OCI-LY1 (cell line): ENCODE measurements around the gene MVB12B.

Experiments
- H2AFZ ChIP-seq: fragments of 200-600 bp; sonication (generic), shearing (Covaris generic); 2 replicates; pipeline ENCODE4 v1.6.0; 2014; ENCODE audit warnings: antibody characterized with exemption, mild to moderate bottlenecking, low read length
- H3F3A ChIP-seq: fragments of 200-600 bp; sonication (generic), shearing (Covaris generic); 2 replicates; pipeline ENCODE4 v1.6.0; 2014; ENCODE audit warnings: mild to moderate bottlenecking, antibody characterized with exemption, low read length, moderate library complexity; ENCODE audit not compliant: insufficient read depth
- H3K27ac ChIP-seq: fragments of 200-600 bp; sonication (generic); 2 replicates; pipeline ENCODE4 v1.5.1; 2014; ENCODE audit warnings: low read length, mixed run types, mild to moderate bottlenecking, low read depth; ENCODE audit not compliant: poor library complexity, severe bottlenecking
- H3K27me3 ChIP-seq: fragments of 200-600 bp; sonication (generic); 2 replicates; pipeline ENCODE4 v1.6.0; 2014; ENCODE audit warnings: antibody characterized with exemption, mild to moderate bottlenecking, low read length, moderate library complexity; ENCODE audit not compliant: insufficient read depth
- H3K36me3 ChIP-seq: fragments of 200-600 bp; sonication (generic); 2 replicates; pipeline ENCODE4 v1.6.1; 2014; ENCODE audit warnings: mild to moderate bottlenecking, antibody characterized with exemption, low read length, moderate library complexity, mixed read lengths; ENCODE audit not compliant: insufficient read depth
- H3K4me1 ChIP-seq: fragments of 200-600 bp; sonication (generic); 2 replicates; pipeline ENCODE4 v1.5.1; 2014; ENCODE audit warnings: mild to moderate bottlenecking, low read length, moderate library complexity; ENCODE audit not compliant: insufficient read depth, severe bottlenecking
- H3K4me2 ChIP-seq: fragments of 200-600 bp; sonication (generic), shearing (Covaris generic); 2 replicates; pipeline ENCODE4 v1.6.1; 2014; ENCODE audit warnings: low read length
- H3K4me3 ChIP-seq: fragments of 200-600 bp; sonication (generic); 2 replicates; pipeline ENCODE4 v1.5.1; 2014; ENCODE audit warnings: low read length, low read depth, mild to moderate bottlenecking, mixed read lengths; ENCODE audit not compliant: poor library complexity, severe bottlenecking
- H3K79me2 ChIP-seq: fragments of 200-600 bp; shearing (Covaris generic); 2 replicates; pipeline ENCODE4 v1.6.1; 2016; ENCODE audit warnings: mixed run types, low read length, mixed read lengths; ENCODE audit not compliant: insufficient read depth
- H3K9ac ChIP-seq: fragments of 200-600 bp; sonication (generic), shearing (Covaris generic); 2 replicates; pipeline ENCODE4 v1.6.1; 2014; ENCODE audit warnings: mild to moderate bottlenecking, low read length, mixed read lengths
- H3K9me2 ChIP-seq: fragments of 200-600 bp; sonication (generic), shearing (Covaris generic); 2 replicates; pipeline ENCODE4 v1.6.1; 2014; ENCODE audit warnings: low read depth, mild to moderate bottlenecking, low read length, mixed read lengths
- H3K9me3 ChIP-seq: fragments of 200-600 bp; shearing (Covaris generic); 2 replicates; pipeline ENCODE4 v1.6.1; 2014; ENCODE audit warnings: low read length, mixed read lengths
- H4K20me1 ChIP-seq: fragments of 200-600 bp; sonication (generic), shearing (Covaris generic); 2 replicates; pipeline ENCODE4 v1.6.0; 2016; ENCODE audit warnings: mild to moderate bottlenecking, low read length; ENCODE audit not compliant: insufficient read depth
- EZH2 ChIP-seq: fragments of 200-600 bp; sonication (generic), shearing (Covaris generic); IDR thresholded peaks from 2 replicates; pipeline ENCODE4 v1.8.0; 2017; ENCODE audit warnings: borderline replicate concordance, mixed run types, mild to moderate bottlenecking, antibody characterized with exemption, low read length, moderate library complexity, mixed read lengths
- TF ChIP-seq, protein P1 (sequence below): fragments of 200-600 bp; sonication (generic), shearing (Covaris generic); IDR thresholded peaks from 2 replicates; pipeline ENCODE4 v1.5.1; 2017; ENCODE audit warnings: mild to moderate bottlenecking, antibody characterized with exemption, low read length, moderate library complexity, mixed read lengths

MVB12B gene

DNA sequence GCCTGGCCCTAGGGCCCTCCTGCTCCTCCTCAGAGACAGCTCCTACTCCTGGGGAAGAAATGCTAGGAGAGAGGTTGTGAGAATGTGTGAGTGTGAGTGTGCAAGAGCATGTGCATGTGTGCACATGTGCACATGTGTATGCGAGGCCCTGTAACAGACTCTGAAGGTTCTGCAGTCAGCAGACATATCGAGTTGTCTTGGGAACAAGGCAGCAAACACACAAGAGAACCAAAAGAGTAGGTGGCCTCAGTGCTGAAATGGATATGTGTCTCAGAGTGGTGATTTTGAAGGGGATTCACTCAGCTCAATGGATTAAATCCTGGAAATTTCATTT is 50.5 kb downstream of the MVB12B start:
- Histone ChIP-seq H3K9ac (no peak overlapping the region), H3F3A (no peaks in the 10 kb centered on the region), H3K9me3 (no peaks in the 10 kb centered on the region), H2AFZ (no peak overlapping the region), H3K36me3 (no peaks in the 10 kb centered on the region), H3K4me3 (no peak overlapping the region), H4K20me1 (no peaks in the 10 kb centered on the region), H3K79me2 (no peaks in the 10 kb centered on the region), H3K27ac (no peak overlapping the region), H3K27me3 (no peaks in the 10 kb centered on the region), H3K9me2 (no peaks in the 10 kb centered on the region), H3K4me2 (no peak overlapping the region), H3K4me1 (no peaks in the 10 kb centered on the region)
- no peak for TF ChIP-seq EZH2
- TF ChIP-seq, protein P1, sequence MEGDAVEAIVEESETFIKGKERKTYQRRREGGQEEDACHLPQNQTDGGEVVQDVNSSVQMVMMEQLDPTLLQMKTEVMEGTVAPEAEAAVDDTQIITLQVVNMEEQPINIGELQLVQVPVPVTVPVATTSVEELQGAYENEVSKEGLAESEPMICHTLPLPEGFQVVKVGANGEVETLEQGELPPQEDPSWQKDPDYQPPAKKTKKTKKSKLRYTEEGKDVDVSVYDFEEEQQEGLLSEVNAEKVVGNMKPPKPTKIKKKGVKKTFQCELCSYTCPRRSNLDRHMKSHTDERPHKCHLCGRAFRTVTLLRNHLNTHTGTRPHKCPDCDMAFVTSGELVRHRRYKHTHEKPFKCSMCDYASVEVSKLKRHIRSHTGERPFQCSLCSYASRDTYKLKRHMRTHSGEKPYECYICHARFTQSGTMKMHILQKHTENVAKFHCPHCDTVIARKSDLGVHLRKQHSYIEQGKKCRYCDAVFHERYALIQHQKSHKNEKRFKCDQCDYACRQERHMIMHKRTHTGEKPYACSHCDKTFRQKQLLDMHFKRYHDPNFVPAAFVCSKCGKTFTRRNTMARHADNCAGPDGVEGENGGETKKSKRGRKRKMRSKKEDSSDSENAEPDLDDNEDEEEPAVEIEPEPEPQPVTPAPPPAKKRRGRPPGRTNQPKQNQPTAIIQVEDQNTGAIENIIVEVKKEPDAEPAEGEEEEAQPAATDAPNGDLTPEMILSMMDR, result no peak

GRCh38 chr9:126377536-126377935 is 50.9 kb downstream of the MVB12B start:
- H2AFZ ChIP-seq, result no peak overlapping the region
- no peaks in the 10 kb centered on the region for H3K9me2 ChIP-seq
- no peaks in the 10 kb centered on the region for H3K9me3 ChIP-seq
- H3K27me3 ChIP-seq, result no peaks in the 10 kb centered on the region
- no peaks in the 10 kb centered on the region for H3F3A ChIP-seq
- H3K27ac ChIP-seq, result no peak overlapping the region
- no peaks in the 10 kb centered on the region for H3K36me3 ChIP-seq
- H3K4me2 ChIP-seq, result no peak overlapping the region
- no peaks in the 10 kb centered on the region for H3K79me2 ChIP-seq
- no peaks in the 10 kb centered on the region for H4K20me1 ChIP-seq
- no peak overlapping the region for H3K9ac ChIP-seq
- no peak overlapping the region for H3K4me3 ChIP-seq
- no peaks in the 10 kb centered on the region for H3K4me1 ChIP-seq
- TF ChIP-seq EZH2, result no peak
- TF ChIP-seq, protein P1, result no peak

- Histone ChIP-seq H3K9me3 (no peaks in the 10 kb centered on the region), H3K9me2 (no peaks in the 10 kb centered on the region), H3K4me2 (no peak overlapping the region), H3F3A (no peaks in the 10 kb centered on the region), H2AFZ (no peak overlapping the region), H3K36me3 (no peaks in the 10 kb centered on the region), H3K4me3 (no peak overlapping the region), H4K20me1 (no peaks in the 10 kb centered on the region), H3K4me1 (no peaks in the 10 kb centered on the region), H3K27ac (no peak overlapping the region), H3K27me3 (no peaks in the 10 kb centered on the region), H3K79me2 (no peaks in the 10 kb centered on the region), H3K9ac (no peak overlapping the region)
- no peak for TF ChIP-seq EZH2
- TF ChIP-seq, protein P1, result no peak
Observed at GRCh38 chr9:126378761-126379160, 52.1 kb downstream of the MVB12B start.
